SK-MEL-5 (cell line): ENCODE measurements around the gene TRAP1. TPM values are rescaled to one million over a fixed set of nuclear protein-coding genes. Genes with fewer than 3 reads are reported as not detected.
"Not testable (repeated sequence)": the region's sequence is repeated elsewhere in the genome, so short reads cannot be mapped to it uniquely, and the experiment has no call there.

Experiments
- DNase-seq: peaks from one replicate; pipeline ENCODE4 v3.0.0-alpha.2; 2016; ENCODE audit warnings: low read depth, low spot score
- in situ Hi-C: cut with HindIII; loops from 2 replicates; pipeline ENCODE4 v1.10.0; 2016; ENCODE audit warnings: low sequenced_read_pairs, high pct_unique_total_duplicates, low pct_unique_long_range_greater_than_20kb
- total RNA-seq: library from RNA; depleted of rRNA; stranded (reverse); fragments of >200 nt; shearing (Covaris generic); gene quantifications from 2 replicates; pipeline ENCODE4 v1.2.3, GENCODE V29; 2014

The TRAP1 gene
- total RNA-seq, 1 experiment from 2014 or later: 98.7 TPM

DNA sequence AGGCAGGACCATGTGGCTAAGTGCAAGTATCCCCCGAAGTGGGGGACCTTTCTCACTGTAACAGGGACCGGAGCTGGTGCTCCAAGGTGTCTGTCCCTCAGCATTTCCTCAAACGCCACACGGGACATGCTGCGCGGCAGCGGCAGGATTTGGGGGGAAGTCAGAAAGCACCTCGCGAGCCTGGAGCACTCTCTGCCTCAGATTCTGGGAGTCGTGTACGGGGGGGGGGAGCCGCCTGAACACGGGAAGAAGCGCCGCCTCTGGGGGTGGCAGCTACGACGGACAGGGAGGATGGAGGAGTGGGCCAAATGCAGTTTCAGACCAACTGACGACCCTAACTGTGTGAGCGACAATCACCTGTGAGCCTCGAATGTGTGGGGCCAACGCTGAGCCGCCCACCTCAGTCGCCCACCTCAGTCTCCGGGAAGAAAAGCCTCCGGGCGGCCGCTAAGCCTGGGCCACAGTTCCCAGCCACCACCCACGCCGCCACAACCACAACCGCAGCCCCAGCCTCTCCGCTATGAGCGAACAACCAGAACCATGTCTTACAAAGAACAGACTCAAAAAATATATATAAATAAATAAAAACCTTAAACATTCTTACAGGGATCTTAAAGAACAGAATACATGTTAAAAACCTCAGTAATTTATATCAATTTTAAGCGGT, 8.8 kb upstream of the TRAP1 start:
- in situ Hi-C loops: no loop called here

DNA sequence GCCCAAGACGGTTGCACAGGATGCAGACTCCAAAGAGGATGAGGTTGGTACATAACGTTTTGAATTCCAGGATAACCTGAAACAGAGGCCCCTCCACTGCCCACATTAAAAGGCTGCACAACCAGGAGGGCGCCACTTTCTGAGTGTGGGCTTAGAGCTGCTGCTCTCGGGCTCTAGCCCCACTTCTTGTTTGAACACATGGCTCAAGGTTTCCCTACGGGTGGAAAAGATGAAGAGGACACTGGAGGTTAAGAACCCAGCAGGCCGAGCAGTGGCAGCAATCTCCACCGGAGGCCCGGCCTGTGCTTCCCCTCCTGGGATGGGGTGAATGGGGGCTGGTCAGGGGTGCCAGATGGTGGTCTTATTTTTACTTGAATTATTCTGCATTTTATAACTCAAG, 8.0 kb upstream of the TRAP1 start:
- in situ Hi-C loops: no loop called here
- DNase-seq: no peak

More for the DNA sequence above, 8.8 kb upstream of the TRAP1 start:
- no peak for DNase-seq

- DNase-seq: no peak
- in situ Hi-C loops: no loop called here
Measured at GRCh38 chr16:3722508-3722907, 5.2 kb upstream of the TRAP1 start.

DNA sequence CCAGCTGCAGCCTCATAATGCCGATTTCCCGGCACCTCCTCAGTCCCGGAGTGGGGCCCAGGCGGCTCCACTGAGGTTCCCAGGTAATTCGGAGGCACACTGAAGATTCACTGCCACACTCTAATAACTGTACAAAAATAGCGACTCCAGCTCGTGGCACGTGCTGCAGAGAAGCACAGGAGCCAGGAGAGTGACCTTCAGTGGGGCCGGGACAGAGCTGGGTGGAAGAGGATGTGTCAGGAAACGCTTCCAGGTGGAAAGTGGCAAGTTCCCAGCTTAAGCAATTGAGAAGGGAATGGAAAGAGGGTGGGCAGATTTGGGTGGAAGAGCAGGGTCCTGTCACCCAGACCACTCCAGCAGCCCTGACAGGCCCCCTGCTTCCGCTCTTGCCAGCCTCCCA, 3.1 kb upstream of the TRAP1 start:
- no peak for DNase-seq
- in situ Hi-C loops: no loop called here

GRCh38 chr16:3718628-3719027, 1.3 kb upstream of the TRAP1 start:
- in situ Hi-C loops: no loop called here

GRCh38 chr16:3718019-3718391, 681 bp upstream of the TRAP1 start:
- peak; percentile 4 for DNase-seq
- in situ Hi-C loops: no loop called here

More at GRCh38 chr16:3718628-3719027, 1.3 kb upstream of the TRAP1 start:
- DNase-seq: no peak

- in situ Hi-C loops: no loop called here
- DNase-seq: peak; percentile 22
Measured at GRCh38 chr16:3716831-3717234, 491 bp downstream of the TRAP1 start.

DNA sequence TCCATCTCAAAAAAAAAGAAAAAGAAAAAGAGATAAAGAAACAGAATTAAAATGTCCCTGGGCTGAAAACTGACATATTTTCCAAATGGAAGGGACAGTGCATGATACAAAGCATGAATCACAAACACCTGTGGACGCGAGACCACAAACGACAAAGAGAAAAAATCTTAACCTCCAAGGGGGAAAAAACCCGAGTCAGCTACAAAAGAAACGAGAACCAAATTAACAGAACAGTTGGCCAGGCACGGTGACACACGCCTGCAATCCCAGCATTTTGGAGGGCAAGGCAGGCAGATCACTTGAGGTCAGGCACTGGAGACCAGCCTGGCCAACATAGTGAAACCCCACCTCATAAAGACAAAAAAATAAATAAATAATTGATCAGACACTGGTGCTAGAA, 1.9 kb downstream of the TRAP1 start:
- no peak for DNase-seq
- in situ Hi-C loops: no loop called here

- DNase-seq, in situ Hi-C loops: not testable (repeated sequence)
Measured at GRCh38 chr16:3714378-3714777, 2.9 kb downstream of the TRAP1 start.

DNA sequence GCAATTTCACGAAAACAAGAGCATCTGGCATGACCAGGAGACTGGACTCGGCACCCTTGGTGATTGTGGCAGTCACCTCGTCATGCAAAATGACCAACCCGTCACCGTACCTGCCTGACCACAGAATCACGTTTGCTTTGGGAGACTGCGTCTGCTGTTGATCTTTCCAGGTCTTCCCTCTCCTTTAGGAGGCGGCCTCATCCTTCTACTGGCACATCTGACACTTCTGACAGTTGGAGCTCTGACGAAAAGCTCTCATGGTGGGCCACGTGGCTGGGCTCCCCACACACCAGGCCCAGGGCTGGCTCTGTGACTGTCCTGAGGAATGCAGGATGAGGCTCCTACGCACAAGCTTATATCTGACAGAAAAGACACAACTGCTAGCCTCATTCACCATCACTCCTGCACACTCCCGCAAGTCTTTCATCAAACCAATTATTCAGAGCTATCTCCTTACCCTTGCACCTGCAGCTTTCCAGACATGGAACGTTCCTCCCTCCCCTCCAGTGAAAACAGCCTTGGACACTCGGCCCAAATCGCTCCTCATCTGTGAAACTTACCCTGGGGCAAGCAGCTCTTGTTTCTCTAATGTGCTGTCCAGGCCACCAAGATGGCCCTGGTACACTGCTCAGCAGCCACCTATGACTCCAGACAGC, 3.6 kb downstream of the TRAP1 start:
- no peak for DNase-seq
- in situ Hi-C loops: no loop called here

DNA sequence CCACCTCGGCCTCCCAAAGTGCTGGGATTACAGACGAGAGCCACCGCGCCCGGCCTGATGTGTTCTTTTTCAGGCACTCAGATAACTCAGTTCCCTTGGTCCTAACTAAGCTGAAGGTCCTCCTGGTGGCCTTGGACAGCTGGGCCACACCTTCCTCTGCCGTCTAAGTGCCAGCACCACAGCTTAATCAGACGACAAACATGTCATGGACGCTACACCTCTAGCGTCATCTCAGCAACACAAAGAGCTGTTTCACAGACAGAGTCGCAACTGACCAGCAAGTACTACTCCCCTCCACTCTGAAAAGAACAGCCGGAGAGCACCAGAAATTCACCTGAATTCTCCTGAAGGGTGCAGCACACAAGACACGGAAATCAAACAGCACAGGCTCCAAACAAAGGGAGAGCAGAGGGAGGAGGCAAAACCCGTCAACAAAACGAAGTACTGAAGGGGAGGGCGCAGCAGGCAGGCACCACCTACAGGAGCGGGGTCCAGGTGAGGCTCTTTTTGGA, 4.4 kb downstream of the TRAP1 start:
- in situ Hi-C loops: no loop called here
- no peak for DNase-seq

- peak; percentile 19 for DNase-seq
- in situ Hi-C loops: no loop called here
Measured at GRCh38 chr16:3706253-3707012, 10.9 kb downstream of the TRAP1 start.

GRCh38 chr16:3702082-3702481, 15.2 kb downstream of the TRAP1 start:
- in situ Hi-C loops: no loop called here
- DNase-seq: no peak

- in situ Hi-C loops: no loop called here
- DNase-seq: no peak
Measured at GRCh38 chr16:3701531-3701930, 15.8 kb downstream of the TRAP1 start.

DNA sequence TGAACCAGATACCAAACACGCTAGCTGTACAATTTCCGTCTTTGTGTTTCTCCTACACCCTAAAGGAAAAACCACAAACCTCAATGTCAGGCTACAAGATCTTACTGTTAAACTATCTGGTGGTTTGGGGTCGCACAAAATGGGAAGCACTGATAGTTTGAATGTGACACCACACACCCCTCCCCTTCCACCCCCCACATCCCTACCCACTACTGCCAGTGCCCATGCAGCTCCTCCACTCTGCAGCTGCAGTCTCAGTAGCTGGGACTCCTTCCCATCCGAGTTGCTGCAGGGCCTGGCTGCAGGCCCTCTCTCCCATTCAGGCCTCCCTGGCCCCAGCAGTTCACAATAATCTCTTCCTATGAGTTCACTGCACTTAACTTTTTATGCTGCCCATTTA, 18.4 kb downstream of the TRAP1 start:
- in situ Hi-C loops: no loop called here
- no peak for DNase-seq

- in situ Hi-C loops: no loop called here
- DNase-seq: no peak
Measured at GRCh38 chr16:3696425-3697218, 20.7 kb downstream of the TRAP1 start.

DNA sequence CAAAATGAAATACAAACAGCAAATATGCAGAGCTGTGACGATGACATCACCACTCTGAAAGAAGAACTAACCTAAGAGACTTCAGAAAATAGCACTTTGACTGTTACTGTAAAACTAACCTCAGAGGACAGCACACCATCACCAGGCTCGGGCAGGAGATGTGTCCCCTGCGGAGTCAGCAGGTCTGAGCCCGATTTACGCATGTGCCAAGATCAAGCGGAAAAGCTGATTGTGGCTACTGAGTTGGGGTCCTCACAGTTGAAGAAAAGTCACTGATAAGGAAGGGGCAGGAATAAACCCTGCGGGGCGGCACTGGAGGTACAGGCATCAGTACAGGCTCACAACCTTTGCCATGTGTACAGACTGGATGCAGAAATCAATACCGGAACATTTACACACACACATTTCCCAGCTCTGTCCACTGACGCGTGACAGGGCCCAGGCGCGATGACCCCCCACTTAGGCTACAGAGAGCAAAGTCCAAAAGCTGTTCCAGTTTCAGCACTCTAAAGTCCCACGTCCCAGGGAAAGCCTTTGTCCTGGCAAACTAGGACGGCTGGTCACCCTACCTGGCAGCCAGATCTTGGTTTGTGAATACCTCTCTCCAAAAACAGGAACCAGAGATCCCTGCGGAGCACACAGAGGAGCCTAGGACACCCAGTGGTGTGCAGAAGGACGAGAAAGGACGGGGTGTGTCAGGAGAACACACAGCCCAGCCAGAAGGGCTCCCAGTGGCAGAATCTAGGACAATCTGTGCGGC, 21.5 kb downstream of the TRAP1 start:
- DNase-seq: no peak
- in situ Hi-C loops: no loop called here
